Neural cell (in vitro differentiated cells): Measurements from ENCODE around the gene ATP7B.

Source experiments
- CTCF ChIP-seq: fragments of 450-650 bp; IDR thresholded peaks from 2 replicates; pipeline ENCODE4 v1.5.1; 2014; ENCODE audit warnings: antibody characterized with exemption, mild to moderate bottlenecking, moderate library complexity; ENCODE audit not compliant: poor library complexity, severe bottlenecking
- POLR2AphosphoS5 ChIP-seq: IDR thresholded peaks from 2 replicates; pipeline ENCODE4 v1.6.1; 2012
- REST ChIP-seq: IDR thresholded peaks from 2 replicates; pipeline ENCODE4 v1.6.1; 2012; ENCODE audit warnings: borderline replicate concordance
- TAF1 ChIP-seq: IDR thresholded peaks from 2 replicates; pipeline ENCODE4 v1.6.1; 2012; ENCODE audit warnings: low read depth

- TF ChIP-seq POLR2AphosphoS5 (no peak), REST (no peak), CTCF (peak; percentile 67), TAF1 (no peak)
Observed at GRCh38 chr13:51895906-51896888, 115.1 kb downstream of the ATP7B start.
